ENCODE results near the gene RASGRP4.
"Not testable (repeated sequence)": the region's sequence is repeated elsewhere in the genome, so short reads cannot be mapped to it uniquely, and the experiment has no call there.

The RASGRP4 gene

DNA sequence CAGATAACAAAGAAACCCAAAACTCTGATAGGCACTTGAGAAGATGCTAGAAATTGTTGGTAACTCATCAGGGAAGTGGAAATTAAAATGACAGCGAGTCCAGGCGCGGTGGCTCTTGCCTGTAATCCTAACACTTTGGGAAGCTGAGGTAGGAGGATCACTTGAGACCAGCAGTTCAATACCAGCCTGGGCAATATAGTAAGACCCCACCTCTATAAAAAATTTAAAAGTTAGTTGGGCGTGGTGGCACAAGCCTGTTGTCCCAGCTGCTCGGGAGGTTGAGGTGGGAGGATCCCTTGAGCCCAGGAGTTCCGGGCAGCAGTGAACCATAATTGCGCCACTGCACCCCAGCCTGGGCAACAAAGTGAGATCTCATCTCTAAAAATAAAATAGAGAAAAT is 4.9 kb upstream of the RASGRP4 start:
- intact Hi-C loops (cut with DNase I; ENCODE audit: low total_unique reads), result no loop called here
- no peak overlapping the region for H3K4me3 ChIP-seq
- no peak overlapping the region for H3K27ac ChIP-seq
- no peaks in the 10 kb centered on the region for H3K36me3 ChIP-seq
- TF ChIP-seq, protein P1, sequence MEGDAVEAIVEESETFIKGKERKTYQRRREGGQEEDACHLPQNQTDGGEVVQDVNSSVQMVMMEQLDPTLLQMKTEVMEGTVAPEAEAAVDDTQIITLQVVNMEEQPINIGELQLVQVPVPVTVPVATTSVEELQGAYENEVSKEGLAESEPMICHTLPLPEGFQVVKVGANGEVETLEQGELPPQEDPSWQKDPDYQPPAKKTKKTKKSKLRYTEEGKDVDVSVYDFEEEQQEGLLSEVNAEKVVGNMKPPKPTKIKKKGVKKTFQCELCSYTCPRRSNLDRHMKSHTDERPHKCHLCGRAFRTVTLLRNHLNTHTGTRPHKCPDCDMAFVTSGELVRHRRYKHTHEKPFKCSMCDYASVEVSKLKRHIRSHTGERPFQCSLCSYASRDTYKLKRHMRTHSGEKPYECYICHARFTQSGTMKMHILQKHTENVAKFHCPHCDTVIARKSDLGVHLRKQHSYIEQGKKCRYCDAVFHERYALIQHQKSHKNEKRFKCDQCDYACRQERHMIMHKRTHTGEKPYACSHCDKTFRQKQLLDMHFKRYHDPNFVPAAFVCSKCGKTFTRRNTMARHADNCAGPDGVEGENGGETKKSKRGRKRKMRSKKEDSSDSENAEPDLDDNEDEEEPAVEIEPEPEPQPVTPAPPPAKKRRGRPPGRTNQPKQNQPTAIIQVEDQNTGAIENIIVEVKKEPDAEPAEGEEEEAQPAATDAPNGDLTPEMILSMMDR (IDR thresholded peaks at IDR 0.05), result no peak
- H3K9me3 ChIP-seq, result no peaks in the 10 kb centered on the region
- peaks cover 0 to 46% of the 10 kb centered on the region in 2 donors for H3K27me3 ChIP-seq
- H3K4me1 ChIP-seq, result peaks cover 0 to 6% (median 0%) of the 10 kb centered on the region in 4 donors
- DNase-seq, result no peak

DNA sequence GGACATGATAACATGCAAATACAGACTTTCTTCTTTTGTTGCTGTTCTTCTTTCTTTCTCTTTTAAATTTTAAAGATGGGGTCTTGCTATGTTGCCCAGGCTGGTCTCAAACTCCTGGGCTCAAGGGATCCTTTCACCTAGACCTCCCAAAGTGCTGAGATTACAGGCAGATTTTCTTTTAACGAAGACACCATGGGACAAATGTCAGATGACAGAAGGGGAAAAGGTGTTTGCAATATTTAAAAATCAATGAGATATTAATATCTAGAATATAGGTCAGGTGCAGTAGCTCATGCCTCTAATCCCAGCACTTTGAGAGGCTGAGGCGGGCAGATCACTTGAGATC is 3.8 kb upstream of the RASGRP4 start:
- Histone ChIP-seq H3K9me3 (no peaks in the 10 kb centered on the region), H3K27ac (no peak overlapping the region), H3K36me3 (no peaks in the 10 kb centered on the region), H3K27me3 (peaks cover 0 to 46% of the 10 kb centered on the region in 2 donors), H3K4me1 (peaks cover 0 to 6% (median 0%) of the 10 kb centered on the region in 4 donors), H3K4me3 (no peak overlapping the region)
- TF ChIP-seq, protein P1 (IDR thresholded peaks at IDR 0.05), result no peak
- no peak for DNase-seq
- intact Hi-C loops (cut with DNase I; ENCODE audit: low total_unique reads), result no loop called here

DNA sequence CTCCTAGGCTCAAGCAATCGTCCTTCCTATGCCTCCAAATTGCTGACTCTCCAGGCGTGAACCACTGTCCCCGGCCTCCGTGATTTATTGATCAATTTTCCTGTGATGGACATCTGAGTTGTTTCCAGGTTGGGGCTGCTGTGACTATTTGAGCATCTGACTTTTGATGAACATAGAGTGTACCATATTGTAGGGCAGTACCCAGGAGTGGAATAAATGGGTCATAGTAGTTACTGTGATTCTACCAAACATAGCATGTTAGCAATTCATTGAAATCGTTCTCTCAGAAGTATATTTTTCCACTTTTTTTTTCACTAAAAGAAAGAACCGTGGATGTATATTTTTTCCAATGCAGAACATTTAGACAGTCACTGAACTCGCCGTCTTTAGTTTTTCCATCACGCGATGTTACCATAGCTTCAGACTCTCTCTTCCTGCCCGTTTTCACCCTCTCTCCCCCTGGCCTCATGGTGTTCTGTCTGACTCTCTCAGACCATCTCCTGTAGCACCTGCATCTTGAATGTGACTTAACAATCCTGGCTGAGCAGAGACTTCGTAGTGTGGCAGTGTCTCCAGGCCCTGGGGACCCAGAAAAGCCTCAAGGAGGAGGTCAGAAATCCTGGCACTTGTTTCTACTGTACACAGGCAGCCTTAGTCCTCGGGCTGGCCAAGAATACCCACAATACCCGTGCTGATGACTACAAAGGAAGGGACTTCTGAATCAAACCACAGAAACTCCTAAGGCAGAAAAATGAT is 3.2 kb upstream of the RASGRP4 start:
- H3K4me1 ChIP-seq, result peaks cover 0 to 6% (median 0%) of the 10 kb centered on the region in 4 donors
- no peak overlapping the region for H3K27ac ChIP-seq
- intact Hi-C loops (cut with DNase I; ENCODE audit: low total_unique reads), result no loop called here
- no peak overlapping the region for H3K4me3 ChIP-seq
- H3K27me3 ChIP-seq, result peaks cover 0 to 46% of the 10 kb centered on the region in 2 donors
- TF ChIP-seq, protein P1 (IDR thresholded peaks at IDR 0.05), result no peak
- no peaks in the 10 kb centered on the region for H3K36me3 ChIP-seq
- no peaks in the 10 kb centered on the region for H3K9me3 ChIP-seq
- no peak for DNase-seq

DNA sequence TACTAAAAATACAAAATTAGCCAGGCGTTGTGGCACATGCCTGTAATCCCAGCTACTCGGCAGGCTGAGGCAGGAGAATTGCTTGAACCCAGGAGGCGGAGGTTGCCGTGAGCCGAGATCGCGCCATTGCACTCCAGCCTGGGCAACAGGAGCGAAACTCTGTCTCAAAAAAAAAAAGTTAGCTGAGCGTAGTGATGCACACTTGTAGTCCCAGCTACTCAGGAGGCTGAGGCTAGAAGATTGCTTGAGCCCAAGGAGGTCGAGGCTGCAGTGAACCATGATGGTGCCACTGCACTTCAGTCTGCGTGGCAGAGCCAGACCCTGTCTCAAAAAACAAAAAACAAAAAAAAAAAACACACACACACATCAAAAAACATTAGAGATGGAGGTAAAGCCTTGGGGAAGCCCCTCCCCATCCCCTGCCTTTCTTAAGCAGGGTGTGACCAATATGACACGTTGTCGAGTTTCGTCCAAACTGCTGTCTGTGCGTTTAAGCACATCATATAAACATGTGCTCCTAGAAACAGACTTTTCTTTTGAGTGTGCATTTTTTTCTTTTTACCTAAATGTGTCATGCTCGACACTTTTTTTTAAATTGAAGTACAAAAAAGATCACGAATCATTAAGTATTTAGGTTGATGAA is 1.1 kb upstream of the RASGRP4 start:
- H3K9me3 ChIP-seq; intact Hi-C loops (cut with DNase I; ENCODE audit: low total_unique reads); H3K27ac ChIP-seq: not testable (repeated sequence)

DNA sequence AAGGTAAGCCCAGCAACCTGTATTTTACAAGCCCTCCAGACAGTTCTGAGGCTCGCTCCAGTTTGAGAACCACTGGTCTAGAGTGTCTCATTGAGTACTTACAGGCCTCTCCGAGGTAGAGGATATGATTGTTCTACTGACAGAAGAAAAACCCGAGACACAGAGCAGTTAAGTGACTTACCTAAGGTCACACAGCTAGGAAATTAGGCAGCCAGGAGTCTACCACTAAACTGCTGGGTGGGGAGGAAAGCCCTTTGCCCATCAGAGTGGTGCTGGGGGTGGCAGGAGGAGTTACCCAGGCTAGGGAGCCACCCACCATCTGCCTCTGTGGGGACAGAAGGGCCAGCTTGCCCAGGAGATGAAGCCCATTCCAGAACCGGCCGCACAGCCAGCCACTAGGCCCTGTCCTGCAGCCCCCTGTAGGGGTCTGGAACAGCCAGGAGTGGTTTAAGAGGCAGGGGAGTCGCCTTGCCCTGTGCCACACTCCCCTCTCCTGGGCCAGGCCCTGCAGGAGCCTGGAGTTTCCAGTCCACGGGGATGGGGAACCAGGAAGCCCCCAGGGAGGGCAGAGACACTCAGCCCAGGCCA is 703 bp downstream of the RASGRP4 start:
- intact Hi-C loops (cut with DNase I; ENCODE audit: low total_unique reads), result no loop called here
- Histone ChIP-seq H3K27ac (no peak overlapping the region), H3K9me3 (no peaks in the 10 kb centered on the region), H3K36me3 (no peaks in the 10 kb centered on the region), H3K4me3 (peak overlapping the region; percentile 25 to 26), H3K27me3 (peaks cover 0 to 50% of the 10 kb centered on the region in 2 donors), H3K4me1 (no peaks in the 10 kb centered on the region)
- TF ChIP-seq, protein P1 (IDR thresholded peaks at IDR 0.05), result no peak
- no peak for DNase-seq

More for the DNA sequence above, 1.1 kb upstream of the RASGRP4 start:
- not testable (repeated sequence) for H3K4me3 ChIP-seq, H3K4me1 ChIP-seq, DNase-seq, H3K36me3 ChIP-seq
- H3K27me3 ChIP-seq, result peaks cover 0 to 44% of the 10 kb centered on the region in 2 donors

DNA sequence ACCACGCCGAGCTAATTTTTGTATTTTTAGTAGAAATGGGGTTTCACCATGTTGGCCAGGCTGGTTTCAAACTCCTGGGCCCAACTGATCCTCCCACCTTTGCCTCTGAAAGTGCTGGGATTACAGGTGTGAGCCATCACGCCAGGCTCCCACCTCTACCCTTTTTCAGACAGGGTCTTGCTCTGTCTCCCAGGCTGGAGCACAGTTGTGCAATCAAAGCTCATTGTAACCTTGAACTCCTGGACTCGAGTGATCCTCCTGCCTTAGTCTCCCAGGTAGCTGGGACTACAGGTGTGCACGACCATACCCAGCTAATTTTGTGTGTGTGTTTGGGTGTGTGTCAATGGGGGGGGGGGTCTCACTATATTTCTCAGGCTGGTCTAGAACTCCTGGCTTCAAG is 1.7 kb downstream of the RASGRP4 start:
- Histone ChIP-seq H3K27ac (no peak overlapping the region), H3K4me1 (no peaks in the 10 kb centered on the region), H3K9me3 (no peaks in the 10 kb centered on the region), H3K4me3 (no peak overlapping the region), H3K27me3 (peaks cover 0 to 59% of the 10 kb centered on the region in 2 donors), H3K36me3 (no peaks in the 10 kb centered on the region)
- TF ChIP-seq, protein P1 (IDR thresholded peaks at IDR 0.05), result no peak
- intact Hi-C loops (cut with DNase I; ENCODE audit: low total_unique reads), result no loop called here
- DNase-seq, result no peak
